SK-N-SH treated with all-trans-retinoic acid at 6 μM for 48 hours (cell line): ENCODE results near the gene FAM219B.
A peak's percentile ranks its signal among the peaks of the same experiment; 100 is the strongest.

Experiments
- ATAC-seq: fragments of 200-7000 bp; cut with Tn5 transposase; 3 replicates; pipeline ENCODE4 v1.9.1; 2020; ENCODE audit warnings: mild to moderate bottlenecking, moderate library complexity
- ARNTL ChIP-seq: fragments of 450-650 bp; formaldehyde crosslinking; IDR thresholded peaks from 2 replicates; pipeline ENCODE4 v1.5.0; 2020; ENCODE audit warnings: low read depth, mild to moderate bottlenecking, moderate library complexity, borderline replicate concordance
- BACH2 ChIP-seq: fragments of 250-450 bp; sonication (Bioruptor Pico); IDR thresholded peaks from 2 replicates; pipeline ENCODE4 v1.9.0; 2021; ENCODE audit warnings: mild to moderate bottlenecking, borderline replicate concordance
- CSDC2 ChIP-seq: fragments of 250-450 bp; sonication (Bioruptor Pico); IDR thresholded peaks from 2 replicates; pipeline ENCODE4 v1.5.0; 2020; ENCODE audit warnings: mild to moderate bottlenecking, moderate library complexity
- ESRRG ChIP-seq: fragments of 250-450 bp; sonication (Bioruptor Pico); IDR thresholded peaks from 2 replicates; pipeline ENCODE4 v1.6.1; 2021; ENCODE audit warnings: mild to moderate bottlenecking
- GLIS3 ChIP-seq: fragments of 250-450 bp; sonication (Bioruptor Pico); IDR thresholded peaks from 2 replicates; pipeline ENCODE4 v1.5.0; 2020; ENCODE audit warnings: mild to moderate bottlenecking, moderate library complexity
- ISL1 ChIP-seq: fragments of 250-450 bp; sonication (Bioruptor Pico); IDR thresholded peaks from 2 replicates; pipeline ENCODE4 v2.1.2; 2022; ENCODE audit warnings: mild to moderate bottlenecking, moderate library complexity
- OSR1 ChIP-seq: fragments of 250-450 bp; sonication (Bioruptor Pico); IDR thresholded peaks from 2 replicates; pipeline ENCODE4 v1.8.0; 2022; ENCODE audit warnings: moderate library complexity, mild to moderate bottlenecking, inconsistent platforms
- RARB ChIP-seq: fragments of 250-450 bp; sonication (Bioruptor Pico); IDR thresholded peaks from 2 replicates; pipeline ENCODE4 v1.8.0; 2021; ENCODE audit warnings: mild to moderate bottlenecking, moderate library complexity
- TCF4 ChIP-seq: fragments of 250-450 bp; sonication (Bioruptor Pico); IDR thresholded peaks from 2 replicates; pipeline ENCODE4 v1.8.0; 2021; ENCODE audit warnings: mild to moderate bottlenecking, moderate library complexity, borderline replicate concordance
- TOX ChIP-seq: fragments of 250-450 bp; sonication (Bioruptor Pico); IDR thresholded peaks from 2 replicates; pipeline ENCODE4 v1.8.0; 2021; ENCODE audit warnings: mild to moderate bottlenecking, moderate library complexity, borderline replicate concordance
- TSHZ2 ChIP-seq: fragments of 250-450 bp; sonication (Bioruptor Pico); IDR thresholded peaks from 2 replicates; pipeline ENCODE4 v1.5.0; 2020; ENCODE audit warnings: mild to moderate bottlenecking, moderate library complexity
- ZC3H10 ChIP-seq: fragments of 250-450 bp; sonication (Bioruptor Pico); IDR thresholded peaks from 2 replicates; pipeline ENCODE4 v1.5.1; 2021; ENCODE audit warnings: mild to moderate bottlenecking, moderate library complexity
- ZFP3 ChIP-seq: fragments of 250-450 bp; sonication (Bioruptor Pico); IDR thresholded peaks from 2 replicates; pipeline ENCODE4 v1.5.0; 2020; ENCODE audit warnings: mild to moderate bottlenecking, moderate library complexity
- ZFP30 ChIP-seq: fragments of 450-650 bp; formaldehyde crosslinking; IDR thresholded peaks from 2 replicates; pipeline ENCODE4 v1.5.0; 2022; ENCODE audit warnings: mild to moderate bottlenecking, moderate library complexity
- ZNF565 ChIP-seq: fragments of 450-650 bp; formaldehyde crosslinking; conservative IDR thresholded peaks from 2 replicates; pipeline ENCODE4 v1.5.0; 2020; ENCODE audit warnings: low read depth, mild to moderate bottlenecking, moderate library complexity
- ZNF70 ChIP-seq: fragments of 450-650 bp; formaldehyde crosslinking; IDR thresholded peaks from 2 replicates; pipeline ENCODE4 v1.5.0; 2020; ENCODE audit warnings: mild to moderate bottlenecking, moderate library complexity
- ZNF8 ChIP-seq: fragments of 450-650 bp; formaldehyde crosslinking; IDR thresholded peaks from 2 replicates; pipeline ENCODE4 v1.5.0; 2020; ENCODE audit warnings: mild to moderate bottlenecking, moderate library complexity
- TF ChIP-seq, protein P1 (sequence below): fragments of 250-450 bp; sonication (Bioruptor Pico); IDR thresholded peaks from 2 replicates; pipeline ENCODE4 v1.8.0; 2020; ENCODE audit warnings: mild to moderate bottlenecking, moderate library complexity, borderline replicate concordance
- TF ChIP-seq, protein P2 (sequence below): fragments of 250-450 bp; sonication (Bioruptor Pico); IDR thresholded peaks from 2 replicates; pipeline ENCODE4 v1.5.1; 2020; ENCODE audit warnings: low read depth, mild to moderate bottlenecking, moderate library complexity
- TF ChIP-seq, protein P3 (sequence below): fragments of 250-450 bp; sonication (Bioruptor Pico); IDR thresholded peaks from 2 replicates; pipeline ENCODE4 v1.8.0; 2021; ENCODE audit warnings: low read depth, mild to moderate bottlenecking, moderate library complexity, borderline replicate concordance

Gene FAM219B

DNA sequence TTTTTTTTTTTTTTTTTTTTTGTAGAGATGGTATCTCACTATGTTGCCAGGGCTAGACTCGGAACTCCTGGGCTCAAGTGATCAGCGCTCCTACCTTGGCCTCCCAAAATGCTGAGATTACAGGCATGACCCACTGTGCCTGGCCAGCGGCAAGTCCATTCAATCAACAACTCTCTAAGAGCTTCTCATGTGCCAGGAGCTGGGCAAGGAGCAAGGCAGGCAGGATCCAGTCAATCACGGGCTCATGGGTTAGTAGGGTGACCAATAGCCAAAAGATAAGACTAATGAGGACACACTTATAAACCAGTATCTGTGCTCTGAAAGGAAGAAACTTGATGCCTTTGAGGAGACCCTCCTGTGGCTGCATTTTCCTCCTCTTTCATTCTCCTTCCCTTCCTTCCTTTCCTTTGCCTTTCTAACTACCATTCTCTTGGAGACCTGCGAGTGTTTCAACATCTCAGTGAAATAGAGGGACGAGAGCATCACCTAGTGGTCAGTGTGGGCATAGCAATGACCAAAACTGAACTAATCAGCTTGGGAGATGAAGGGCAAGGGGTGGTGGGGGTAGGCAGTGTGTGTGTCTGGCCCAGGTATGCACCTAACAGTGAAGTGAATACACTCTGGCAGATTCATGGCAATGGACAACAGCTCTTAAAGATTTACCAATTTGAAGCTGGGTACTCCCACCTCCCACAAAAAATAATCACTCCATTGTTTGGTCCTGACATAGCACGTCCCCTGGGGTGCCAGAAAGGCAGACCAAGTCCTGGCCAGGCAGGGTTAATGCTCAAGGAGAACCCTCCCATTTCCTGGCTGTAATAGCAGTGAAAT, 43.6 kb upstream of the FAM219B start (continued):
- no peak for TF ChIP-seq TSHZ2
- no peak for TF ChIP-seq ZNF8 (CRISPR knock-in tag)
- TF ChIP-seq OSR1 (CRISPR knock-in tag) = no peak
- TF ChIP-seq, protein P1, sequence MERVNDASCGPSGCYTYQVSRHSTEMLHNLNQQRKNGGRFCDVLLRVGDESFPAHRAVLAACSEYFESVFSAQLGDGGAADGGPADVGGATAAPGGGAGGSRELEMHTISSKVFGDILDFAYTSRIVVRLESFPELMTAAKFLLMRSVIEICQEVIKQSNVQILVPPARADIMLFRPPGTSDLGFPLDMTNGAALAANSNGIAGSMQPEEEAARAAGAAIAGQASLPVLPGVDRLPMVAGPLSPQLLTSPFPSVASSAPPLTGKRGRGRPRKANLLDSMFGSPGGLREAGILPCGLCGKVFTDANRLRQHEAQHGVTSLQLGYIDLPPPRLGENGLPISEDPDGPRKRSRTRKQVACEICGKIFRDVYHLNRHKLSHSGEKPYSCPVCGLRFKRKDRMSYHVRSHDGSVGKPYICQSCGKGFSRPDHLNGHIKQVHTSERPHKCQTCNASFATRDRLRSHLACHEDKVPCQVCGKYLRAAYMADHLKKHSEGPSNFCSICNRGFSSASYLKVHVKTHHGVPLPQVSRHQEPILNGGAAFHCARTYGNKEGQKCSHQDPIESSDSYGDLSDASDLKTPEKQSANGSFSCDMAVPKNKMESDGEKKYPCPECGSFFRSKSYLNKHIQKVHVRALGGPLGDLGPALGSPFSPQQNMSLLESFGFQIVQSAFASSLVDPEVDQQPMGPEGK (CRISPR knock-in tag) = no peak
- no peak for TF ChIP-seq ZC3H10 (CRISPR knock-in tag)
- TF ChIP-seq CSDC2 (CRISPR knock-in tag) = no peak
- TF ChIP-seq, protein P2, sequence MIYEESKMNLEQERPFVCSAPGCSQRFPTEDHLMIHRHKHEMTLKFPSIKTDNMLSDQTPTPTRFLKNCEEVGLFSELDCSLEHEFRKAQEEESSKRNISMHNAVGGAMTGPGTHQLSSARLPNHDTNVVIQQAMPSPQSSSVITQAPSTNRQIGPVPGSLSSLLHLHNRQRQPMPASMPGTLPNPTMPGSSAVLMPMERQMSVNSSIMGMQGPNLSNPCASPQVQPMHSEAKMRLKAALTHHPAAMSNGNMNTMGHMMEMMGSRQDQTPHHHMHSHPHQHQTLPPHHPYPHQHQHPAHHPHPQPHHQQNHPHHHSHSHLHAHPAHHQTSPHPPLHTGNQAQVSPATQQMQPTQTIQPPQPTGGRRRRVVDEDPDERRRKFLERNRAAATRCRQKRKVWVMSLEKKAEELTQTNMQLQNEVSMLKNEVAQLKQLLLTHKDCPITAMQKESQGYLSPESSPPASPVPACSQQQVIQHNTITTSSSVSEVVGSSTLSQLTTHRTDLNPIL (CRISPR knock-in tag) = no peak
- no peak for TF ChIP-seq TOX (CRISPR knock-in tag)

- TF ChIP-seq RARB (CRISPR knock-in tag) = no peak
- TF ChIP-seq TSHZ2 = no peak; the same call in 1 of the 2 replicates
- TF ChIP-seq ARNTL (CRISPR knock-in tag) = no peak
- TF ChIP-seq, protein P3, sequence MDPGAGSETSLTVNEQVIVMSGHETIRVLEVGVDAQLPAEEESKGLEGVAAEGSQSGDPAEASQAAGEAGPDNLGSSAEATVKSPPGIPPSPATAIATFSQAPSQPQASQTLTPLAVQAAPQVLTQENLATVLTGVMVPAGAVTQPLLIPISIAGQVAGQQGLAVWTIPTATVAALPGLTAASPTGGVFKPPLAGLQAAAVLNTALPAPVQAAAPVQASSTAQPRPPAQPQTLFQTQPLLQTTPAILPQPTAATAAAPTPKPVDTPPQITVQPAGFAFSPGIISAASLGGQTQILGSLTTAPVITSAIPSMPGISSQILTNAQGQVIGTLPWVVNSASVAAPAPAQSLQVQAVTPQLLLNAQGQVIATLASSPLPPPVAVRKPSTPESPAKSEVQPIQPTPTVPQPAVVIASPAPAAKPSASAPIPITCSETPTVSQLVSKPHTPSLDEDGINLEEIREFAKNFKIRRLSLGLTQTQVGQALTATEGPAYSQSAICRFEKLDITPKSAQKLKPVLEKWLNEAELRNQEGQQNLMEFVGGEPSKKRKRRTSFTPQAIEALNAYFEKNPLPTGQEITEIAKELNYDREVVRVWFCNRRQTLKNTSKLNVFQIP (CRISPR knock-in tag) = no peak
- no peak for TF ChIP-seq ZNF565 (CRISPR knock-in tag)
- no peak for TF ChIP-seq TCF4 (CRISPR knock-in tag)
- no peak for TF ChIP-seq ZC3H10 (CRISPR knock-in tag)
- TF ChIP-seq ZFP3 = no peak
- TF ChIP-seq, protein P1 (CRISPR knock-in tag) = no peak
- no peak for TF ChIP-seq ESRRG (CRISPR knock-in tag)
- no peak for TF ChIP-seq ZNF70 (CRISPR knock-in tag)
- no peak for TF ChIP-seq GLIS3 (CRISPR knock-in tag)
- no peak for TF ChIP-seq ISL1 (CRISPR knock-in tag)
- no peak for TF ChIP-seq TOX (CRISPR knock-in tag)
- TF ChIP-seq CSDC2 (CRISPR knock-in tag) = no peak
- no peak for TF ChIP-seq ZFP30 (CRISPR knock-in tag)
- no peak for TF ChIP-seq OSR1 (CRISPR knock-in tag)
- TF ChIP-seq, protein P2 (CRISPR knock-in tag) = no peak
- TF ChIP-seq BACH2 (CRISPR knock-in tag) = no peak
- peak; percentile 98 for ATAC-seq
Observed at GRCh38 chr15:74937590-74938371, 31.1 kb upstream of the FAM219B start, which contains the start of gene COX5A. Gene COX5A, minus strand, starts transcription at chr15:74938073. Its CDS starts 59 bp downstream, at chr15:74938014.
